Fibroblast of mammary gland (primary cell): Measurements from ENCODE around the gene UTP4.

ENCODE experiments used
- DNase-seq: peaks from one replicate; pipeline ENCODE4 v3.0.0-alpha.2; 2010; ENCODE audit warnings: low read depth
- H3K4me3 ChIP-seq: 2 replicates; pipeline ENCODE4 v1.5.1; 2011; ENCODE audit warnings: low read depth, mild to moderate bottlenecking, low read length, moderate library complexity; ENCODE audit not compliant: control insufficient read depth
- CTCF ChIP-seq: conservative IDR thresholded peaks from 2 replicates; pipeline ENCODE4 v1.5.1; 2011; ENCODE audit warnings: low read depth, low read length, inconsistent platforms; ENCODE audit not compliant: control insufficient read depth, insufficient read depth

The UTP4 gene

GRCh38 chr16:69111216-69111875 is 21.1 kb upstream of the UTP4 start:
- H3K4me3 ChIP-seq: no peak overlapping the region
- TF ChIP-seq CTCF: no peak
- no peak for DNase-seq

- no peak for DNase-seq
- no peak for TF ChIP-seq CTCF
- H3K4me3 ChIP-seq: no peak overlapping the region
Observed at GRCh38 chr16:69111876-69112230, 20.6 kb upstream of the UTP4 start.

GRCh38 chr16:69112285-69113129 is 19.9 kb upstream of the UTP4 start:
- DNase-seq: peak; percentile 53
- peak; percentile 84 for TF ChIP-seq CTCF
- no peak overlapping the region for H3K4me3 ChIP-seq

GRCh38 chr16:69113216-69113615 is 19.2 kb upstream of the UTP4 start:
- no peak overlapping the region for H3K4me3 ChIP-seq
- TF ChIP-seq CTCF: no peak
- DNase-seq: no peak

GRCh38 chr16:69114346-69114975 is 18.0 kb upstream of the UTP4 start:
- no peak overlapping the region for H3K4me3 ChIP-seq
- no peak for TF ChIP-seq CTCF
- DNase-seq: no peak

- no peak for TF ChIP-seq CTCF
- no peak overlapping the region for H3K4me3 ChIP-seq
- no peak for DNase-seq
Observed at GRCh38 chr16:69114976-69115355, 17.5 kb upstream of the UTP4 start.
